ENCODE results near the gene FN3K.

The FN3K gene

DNA sequence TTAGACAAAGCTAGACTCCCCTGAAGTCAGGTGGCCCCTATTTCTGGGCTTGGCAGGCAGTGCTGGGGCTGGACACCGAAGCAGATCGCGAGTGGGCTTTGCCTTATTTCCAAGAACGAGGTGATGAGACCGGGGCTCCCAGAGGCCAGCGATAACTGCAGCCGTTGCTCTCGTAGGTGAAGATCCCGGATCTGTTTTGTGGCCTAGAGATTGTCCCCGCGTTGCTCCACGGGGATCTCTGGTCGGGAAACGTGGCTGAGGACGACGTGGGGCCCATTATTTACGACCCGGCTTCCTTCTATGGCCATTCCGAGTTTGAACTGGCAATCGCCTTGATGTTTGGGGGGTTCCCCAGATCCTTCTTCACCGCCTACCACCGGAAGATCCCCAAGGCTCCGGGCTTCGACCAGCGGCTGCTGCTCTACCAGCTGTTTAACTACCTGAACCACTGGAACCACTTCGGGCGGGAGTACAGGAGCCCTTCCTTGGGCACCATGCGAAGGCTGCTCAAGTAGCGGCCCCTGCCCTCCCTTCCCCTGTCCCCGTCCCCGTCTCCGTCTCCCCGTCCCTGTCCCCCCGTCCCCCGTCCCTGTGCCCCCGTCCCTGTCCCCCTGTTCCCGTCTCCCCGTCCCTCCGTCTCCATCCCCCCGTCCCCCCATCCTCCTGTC lies 15.0 kb downstream of the FN3K start:
- H3K27me3 ChIP-seq (replicated peaks; ENCODE audit: control insufficient read depth, insufficient read depth, low read length), result no peaks in the 10 kb centered on the region
- DNase-seq (ENCODE audit: extremely low read depth, insufficient read length), result no peak
- no peaks in the 10 kb centered on the region for H3K36me3 ChIP-seq (ENCODE audit: control insufficient read depth, insufficient read depth, low read length)
- TF ChIP-seq, protein P1, sequence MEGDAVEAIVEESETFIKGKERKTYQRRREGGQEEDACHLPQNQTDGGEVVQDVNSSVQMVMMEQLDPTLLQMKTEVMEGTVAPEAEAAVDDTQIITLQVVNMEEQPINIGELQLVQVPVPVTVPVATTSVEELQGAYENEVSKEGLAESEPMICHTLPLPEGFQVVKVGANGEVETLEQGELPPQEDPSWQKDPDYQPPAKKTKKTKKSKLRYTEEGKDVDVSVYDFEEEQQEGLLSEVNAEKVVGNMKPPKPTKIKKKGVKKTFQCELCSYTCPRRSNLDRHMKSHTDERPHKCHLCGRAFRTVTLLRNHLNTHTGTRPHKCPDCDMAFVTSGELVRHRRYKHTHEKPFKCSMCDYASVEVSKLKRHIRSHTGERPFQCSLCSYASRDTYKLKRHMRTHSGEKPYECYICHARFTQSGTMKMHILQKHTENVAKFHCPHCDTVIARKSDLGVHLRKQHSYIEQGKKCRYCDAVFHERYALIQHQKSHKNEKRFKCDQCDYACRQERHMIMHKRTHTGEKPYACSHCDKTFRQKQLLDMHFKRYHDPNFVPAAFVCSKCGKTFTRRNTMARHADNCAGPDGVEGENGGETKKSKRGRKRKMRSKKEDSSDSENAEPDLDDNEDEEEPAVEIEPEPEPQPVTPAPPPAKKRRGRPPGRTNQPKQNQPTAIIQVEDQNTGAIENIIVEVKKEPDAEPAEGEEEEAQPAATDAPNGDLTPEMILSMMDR (IDR thresholded peaks at IDR 0.05; ENCODE audit: insufficient read depth, low read length, poor library complexity, severe bottlenecking), result no peak
- H3K4me3 ChIP-seq (replicated peaks; ENCODE audit: low read depth, low read length), result no peak overlapping the region

DNA sequence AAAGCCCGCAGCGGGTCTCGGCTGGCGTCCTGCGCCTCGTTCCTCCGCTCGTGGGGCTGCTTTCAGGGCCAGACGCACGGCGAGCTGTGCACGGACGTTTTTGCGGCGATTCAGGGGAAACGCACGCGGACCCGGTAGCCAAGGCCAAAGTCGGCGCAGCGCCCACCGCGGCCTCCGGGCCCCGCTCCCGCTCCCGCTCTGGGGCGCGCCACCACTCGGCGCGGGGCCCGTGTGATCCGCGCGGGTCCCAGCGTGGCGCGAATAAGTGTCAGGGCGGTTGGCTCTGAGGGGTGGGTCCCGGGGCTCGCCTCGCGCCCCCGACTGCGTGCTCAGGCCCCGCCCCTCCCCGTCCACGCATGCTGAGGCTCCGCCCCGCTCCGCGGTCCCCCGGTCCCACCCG lies 15.8 kb downstream of the FN3K start:
- peaks cover 1% of the 10 kb centered on the region; the same call in 1 of the 2 replicates for H3K36me3 ChIP-seq (ENCODE audit: control insufficient read depth, insufficient read depth, low read length)
- DNase-seq (ENCODE audit: extremely low read depth, insufficient read length), result no peak
- TF ChIP-seq, protein P1 (IDR thresholded peaks at IDR 0.05; ENCODE audit: insufficient read depth, low read length, poor library complexity, severe bottlenecking), result no peak
- H3K4me3 ChIP-seq (replicated peaks; ENCODE audit: low read depth, low read length), result peak overlapping the region; percentile 55
- no peaks in the 10 kb centered on the region for H3K27me3 ChIP-seq (replicated peaks; ENCODE audit: control insufficient read depth, insufficient read depth, low read length)

DNA sequence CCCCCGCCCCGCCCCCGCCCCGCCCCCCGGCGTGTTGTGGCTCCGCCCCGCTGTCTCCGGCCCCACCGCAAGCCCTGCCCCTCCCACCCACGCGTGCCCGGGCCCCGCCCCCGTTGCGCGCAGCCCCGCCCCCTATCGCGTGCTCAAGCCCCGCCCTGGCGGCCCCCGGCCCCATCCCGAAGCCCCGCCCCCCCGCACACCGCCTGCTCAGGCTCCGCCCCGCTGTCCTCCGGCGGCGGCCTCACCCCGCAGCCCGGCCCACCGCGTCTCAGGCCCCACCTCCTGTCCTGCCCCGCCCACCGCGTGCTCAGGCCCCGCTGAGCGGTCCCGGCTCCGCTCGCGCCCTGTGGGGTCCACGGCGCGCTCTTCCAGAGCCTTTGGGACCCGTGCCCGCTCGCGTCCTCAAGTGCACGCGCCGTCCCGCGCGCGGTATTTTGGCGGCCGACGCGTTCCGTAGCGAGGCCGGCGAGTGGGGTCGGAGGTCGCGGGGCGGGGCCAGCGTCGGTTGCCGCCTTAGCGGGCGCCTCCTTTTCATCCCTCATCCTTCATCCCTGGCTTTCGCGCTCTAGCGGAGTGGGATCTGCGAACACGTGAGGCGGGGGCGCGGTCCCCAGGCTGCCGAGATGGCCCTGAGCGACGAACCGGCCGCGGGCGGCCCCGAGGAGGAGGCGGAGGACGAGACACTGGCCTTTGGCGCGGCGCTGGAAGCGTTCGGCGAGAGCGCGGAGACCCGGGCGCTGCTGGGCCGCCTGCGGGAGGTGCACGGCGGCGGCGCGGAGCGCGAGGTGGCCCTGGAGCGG lies 16.4 kb downstream of the FN3K start, which contains the start of gene TBCD:
Gene TBCD (plus strand): TSS at position 495 of the 800 bp plus-strand sequence. CDS start 129 bp downstream, at position 624.
- Histone ChIP-seq H3K27me3 (replicated peaks; ENCODE audit: control insufficient read depth, insufficient read depth, low read length) (no peaks in the 10 kb centered on the region), H3K36me3 (ENCODE audit: control insufficient read depth, insufficient read depth, low read length) (peaks cover 3% of the 10 kb centered on the region; the same call in 1 of the 2 replicates), H3K4me3 (replicated peaks; ENCODE audit: low read depth, low read length) (peak within 1 kb of the TSS; percentile 84)
- TF ChIP-seq, protein P1 (IDR thresholded peaks at IDR 0.05; ENCODE audit: insufficient read depth, low read length, poor library complexity, severe bottlenecking), result no peak
- peak; percentile 91 for DNase-seq (ENCODE audit: extremely low read depth, insufficient read length)

DNA sequence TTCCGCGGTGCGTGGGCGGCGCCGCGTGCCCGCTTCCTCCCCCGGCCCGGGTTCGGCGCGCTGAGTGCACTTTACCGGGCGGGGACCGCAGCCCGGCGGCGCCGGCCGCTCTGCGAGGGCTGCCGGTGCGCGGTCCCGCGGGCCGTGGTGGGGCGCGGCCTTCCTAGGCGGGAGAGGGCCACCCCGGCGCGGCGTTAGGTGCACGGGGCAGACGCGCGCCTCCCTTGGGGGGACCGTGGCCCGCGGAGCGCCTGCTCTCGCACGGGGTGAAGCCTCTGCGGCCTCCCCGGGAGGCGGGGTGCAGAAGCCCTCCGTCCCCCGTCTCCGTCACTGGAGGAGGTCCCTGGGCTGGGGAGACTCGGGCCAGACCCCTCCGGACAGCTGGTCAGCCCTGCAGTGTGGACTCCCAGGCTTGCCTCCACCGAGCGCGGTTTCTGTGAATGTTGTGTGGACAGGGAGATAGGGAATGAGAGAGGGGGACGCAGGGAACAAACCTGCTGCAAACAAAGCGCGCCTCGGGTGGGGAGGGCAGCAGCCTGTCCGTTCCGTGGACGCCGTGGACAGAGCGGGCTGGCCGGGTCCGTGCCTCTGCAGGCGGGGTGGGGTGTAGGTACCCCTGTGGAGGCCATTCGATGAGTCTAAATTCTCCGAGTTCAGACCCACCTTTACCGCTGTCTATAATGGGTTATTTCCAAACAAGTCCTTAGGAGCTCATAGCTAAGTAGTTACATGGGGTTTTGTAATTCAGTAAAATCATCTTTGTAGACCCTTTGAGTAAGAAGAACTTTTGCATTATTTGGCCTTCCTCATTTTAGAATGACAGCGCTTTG lies 17.2 kb downstream of the FN3K start:
- peaks cover 3% of the 10 kb centered on the region for H3K36me3 ChIP-seq (ENCODE audit: control insufficient read depth, insufficient read depth, low read length)

DNA sequence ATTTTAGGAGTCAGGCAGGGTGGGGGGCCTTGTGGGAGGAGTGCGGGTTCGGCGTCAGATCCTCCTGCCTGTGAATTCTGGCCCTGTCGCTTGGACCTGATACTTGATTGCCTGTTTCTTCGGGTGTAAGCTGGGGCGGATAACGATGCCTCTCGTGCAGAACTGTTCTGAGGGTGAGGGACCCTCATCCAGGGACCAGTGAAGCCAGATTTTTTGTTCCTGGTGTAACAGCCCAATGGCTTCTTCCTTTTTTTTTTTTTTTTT lies 17.7 kb downstream of the FN3K start:
- Histone ChIP-seq H3K4me3 (replicated peaks; ENCODE audit: low read depth, low read length) (peak overlapping the region; percentile 84), H3K36me3 (ENCODE audit: control insufficient read depth, insufficient read depth, low read length) (peaks cover 3% of the 10 kb centered on the region), H3K27me3 (replicated peaks; ENCODE audit: control insufficient read depth, insufficient read depth, low read length) (no peaks in the 10 kb centered on the region)
- DNase-seq (ENCODE audit: extremely low read depth, insufficient read length), result no peak
- TF ChIP-seq, protein P1 (IDR thresholded peaks at IDR 0.05; ENCODE audit: insufficient read depth, low read length, poor library complexity, severe bottlenecking), result no peak

More for the DNA sequence above, 17.2 kb downstream of the FN3K start:
- TF ChIP-seq, protein P1 (IDR thresholded peaks at IDR 0.05; ENCODE audit: insufficient read depth, low read length, poor library complexity, severe bottlenecking), result no peak
- H3K4me3 ChIP-seq (replicated peaks; ENCODE audit: low read depth, low read length), result peak overlapping the region; percentile 84
- H3K27me3 ChIP-seq (replicated peaks; ENCODE audit: control insufficient read depth, insufficient read depth, low read length), result no peaks in the 10 kb centered on the region
- no peak for DNase-seq (ENCODE audit: extremely low read depth, insufficient read length)

All from GM06990 (cell line).